Stimulated activated CD4-positive, alpha-beta T cell treated with anti-CD3 and anti-CD28 coated beads, Interleukin-4, amount 100 ng/mL, for 1 hour (primary cell): ENCODE measurements around the gene DNM1.

Experiments
- DNase-seq: peaks from one replicate; pipeline ENCODE4 v3.0.0-alpha.2; 2020

The DNM1 gene

GRCh38 chr9:128280084-128280622 lies 77.0 kb downstream of the DNM1 start:
- no peak for DNase-seq

GRCh38 chr9:128282500-128282899 lies 79.3 kb downstream of the DNM1 start:
- no peak for DNase-seq

- DNase-seq = no peak
Observed at GRCh38 chr9:128285033-128285784, 82.0 kb downstream of the DNM1 start.

- DNase-seq = no peak
Observed at GRCh38 chr9:128286440-128286839, 83.3 kb downstream of the DNM1 start.

- no peak for DNase-seq
Observed at GRCh38 chr9:128288273-128289004, 85.3 kb downstream of the DNM1 start.

GRCh38 chr9:128292009-128292408 lies 88.8 kb downstream of the DNM1 start:
- no peak for DNase-seq

GRCh38 chr9:128293091-128293490 lies 89.9 kb downstream of the DNM1 start:
- no peak for DNase-seq

GRCh38 chr9:128294142-128294541 lies 91.0 kb downstream of the DNM1 start:
- DNase-seq = no peak

GRCh38 chr9:128296340-128297220 lies 93.4 kb downstream of the DNM1 start:
- no peak for DNase-seq

- no peak for DNase-seq
Observed at GRCh38 chr9:128297221-128297773, 94.1 kb downstream of the DNM1 start.

- DNase-seq = no peak
Observed at GRCh38 chr9:128298535-128299482, 95.6 kb downstream of the DNM1 start.

- DNase-seq = no peak
Observed at GRCh38 chr9:128304136-128304970, 101.2 kb downstream of the DNM1 start.
